GM10266 (cell line): ENCODE measurements around the gene PKIG.
"Not testable (repeated sequence)": the region's sequence is repeated elsewhere in the genome, so short reads cannot be mapped to it uniquely, and the experiment has no call there.

Experiments used
- DNase-seq: peaks from one replicate; pipeline ENCODE4 v3.0.0; 2012; ENCODE audit errors: extremely low spot score
- TF ChIP-seq, protein P1 (sequence below): IDR thresholded peaks from 2 replicates; pipeline ENCODE4 v1.5.1; 2012; ENCODE audit warnings: mild to moderate bottlenecking, low read depth; ENCODE audit not compliant: control insufficient read depth, insufficient read depth; ENCODE audit errors: missing control alignments

Gene PKIG

DNA sequence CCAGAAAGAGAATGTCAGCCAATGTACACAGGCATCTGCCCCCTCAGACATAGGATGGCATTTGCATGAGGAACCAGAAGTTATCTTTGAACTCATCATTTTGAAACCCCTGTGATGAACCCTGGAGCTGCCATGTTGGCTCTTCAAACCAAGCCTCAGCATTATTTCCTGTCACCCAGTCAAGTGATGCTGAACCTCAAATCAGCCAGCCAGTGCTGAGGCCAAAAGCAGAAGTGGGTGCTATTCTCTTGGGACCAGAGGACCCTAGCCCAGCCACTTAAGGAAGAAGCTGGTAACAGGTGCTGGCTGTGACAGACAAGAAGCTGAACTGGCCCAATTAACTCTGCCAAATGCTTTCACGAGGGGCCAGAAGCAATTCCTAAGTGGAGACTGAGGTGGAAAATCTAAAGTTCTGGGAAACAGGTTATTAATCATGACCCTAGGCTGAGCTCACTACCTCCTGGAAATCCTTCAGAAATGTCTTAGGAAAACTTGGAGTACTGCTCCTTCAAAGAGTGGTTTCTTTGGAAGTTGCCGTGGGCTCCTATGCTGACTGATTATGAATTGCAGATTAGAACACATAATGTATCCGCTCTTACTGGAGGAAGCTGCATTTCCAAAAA, 4.0 kb downstream of the PKIG start:
- DNase-seq, result peak; percentile 39

DNA sequence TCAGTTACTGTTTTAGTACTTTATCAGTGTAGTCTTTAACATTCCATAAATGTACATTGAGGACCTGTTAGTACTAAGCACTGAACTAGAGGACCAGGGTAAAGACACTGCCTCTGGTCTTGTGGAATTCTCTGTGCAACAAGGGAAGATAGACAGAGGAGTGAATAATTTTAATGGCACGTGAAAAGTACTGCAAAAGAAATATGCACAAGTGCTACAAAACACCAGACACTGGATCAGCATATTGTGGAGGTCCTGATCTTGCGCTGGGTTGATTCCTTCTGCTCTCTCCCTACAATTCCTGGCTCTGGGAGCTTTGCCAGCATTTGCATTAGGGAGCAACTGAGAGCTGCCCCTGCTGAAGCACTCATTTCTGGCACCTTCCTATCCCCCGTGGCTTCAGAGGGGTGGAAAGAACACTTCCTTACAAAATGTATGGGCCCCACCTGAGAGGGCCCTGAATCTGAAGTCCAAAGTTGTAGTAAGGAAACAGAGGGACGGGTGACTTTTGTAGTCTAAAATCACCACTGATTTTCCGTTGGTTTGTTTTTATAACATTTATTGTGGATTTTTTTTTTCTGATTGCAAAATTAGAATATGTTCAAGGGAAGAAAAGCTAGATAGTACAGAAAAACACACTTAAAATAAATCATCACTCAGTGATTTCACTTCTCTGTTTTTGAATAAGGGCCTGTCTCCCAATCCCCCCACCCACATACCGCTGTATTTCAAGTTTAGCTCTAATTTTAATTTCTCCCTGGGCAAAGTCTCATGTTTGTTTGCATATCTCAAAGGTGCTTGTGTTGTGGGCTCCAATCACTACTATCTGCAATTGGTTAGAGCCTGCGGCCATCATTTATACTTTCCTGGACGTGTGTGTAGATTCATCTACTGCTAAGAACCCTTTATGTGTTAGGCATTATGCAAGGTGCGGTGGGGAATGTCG, 4.9 kb downstream of the PKIG start:
- no peak for DNase-seq
- TF ChIP-seq, protein P1, sequence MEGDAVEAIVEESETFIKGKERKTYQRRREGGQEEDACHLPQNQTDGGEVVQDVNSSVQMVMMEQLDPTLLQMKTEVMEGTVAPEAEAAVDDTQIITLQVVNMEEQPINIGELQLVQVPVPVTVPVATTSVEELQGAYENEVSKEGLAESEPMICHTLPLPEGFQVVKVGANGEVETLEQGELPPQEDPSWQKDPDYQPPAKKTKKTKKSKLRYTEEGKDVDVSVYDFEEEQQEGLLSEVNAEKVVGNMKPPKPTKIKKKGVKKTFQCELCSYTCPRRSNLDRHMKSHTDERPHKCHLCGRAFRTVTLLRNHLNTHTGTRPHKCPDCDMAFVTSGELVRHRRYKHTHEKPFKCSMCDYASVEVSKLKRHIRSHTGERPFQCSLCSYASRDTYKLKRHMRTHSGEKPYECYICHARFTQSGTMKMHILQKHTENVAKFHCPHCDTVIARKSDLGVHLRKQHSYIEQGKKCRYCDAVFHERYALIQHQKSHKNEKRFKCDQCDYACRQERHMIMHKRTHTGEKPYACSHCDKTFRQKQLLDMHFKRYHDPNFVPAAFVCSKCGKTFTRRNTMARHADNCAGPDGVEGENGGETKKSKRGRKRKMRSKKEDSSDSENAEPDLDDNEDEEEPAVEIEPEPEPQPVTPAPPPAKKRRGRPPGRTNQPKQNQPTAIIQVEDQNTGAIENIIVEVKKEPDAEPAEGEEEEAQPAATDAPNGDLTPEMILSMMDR, result no peak

More for the DNA sequence above, 4.0 kb downstream of the PKIG start:
- TF ChIP-seq, protein P1, result no peak

GRCh38 chr20:44588321-44588720, 5.9 kb downstream of the PKIG start:
- DNase-seq, result not testable (repeated sequence)

GRCh38 chr20:44589537-44589936, 7.2 kb downstream of the PKIG start:
- TF ChIP-seq, protein P1, result no peak
- no peak for DNase-seq

DNA sequence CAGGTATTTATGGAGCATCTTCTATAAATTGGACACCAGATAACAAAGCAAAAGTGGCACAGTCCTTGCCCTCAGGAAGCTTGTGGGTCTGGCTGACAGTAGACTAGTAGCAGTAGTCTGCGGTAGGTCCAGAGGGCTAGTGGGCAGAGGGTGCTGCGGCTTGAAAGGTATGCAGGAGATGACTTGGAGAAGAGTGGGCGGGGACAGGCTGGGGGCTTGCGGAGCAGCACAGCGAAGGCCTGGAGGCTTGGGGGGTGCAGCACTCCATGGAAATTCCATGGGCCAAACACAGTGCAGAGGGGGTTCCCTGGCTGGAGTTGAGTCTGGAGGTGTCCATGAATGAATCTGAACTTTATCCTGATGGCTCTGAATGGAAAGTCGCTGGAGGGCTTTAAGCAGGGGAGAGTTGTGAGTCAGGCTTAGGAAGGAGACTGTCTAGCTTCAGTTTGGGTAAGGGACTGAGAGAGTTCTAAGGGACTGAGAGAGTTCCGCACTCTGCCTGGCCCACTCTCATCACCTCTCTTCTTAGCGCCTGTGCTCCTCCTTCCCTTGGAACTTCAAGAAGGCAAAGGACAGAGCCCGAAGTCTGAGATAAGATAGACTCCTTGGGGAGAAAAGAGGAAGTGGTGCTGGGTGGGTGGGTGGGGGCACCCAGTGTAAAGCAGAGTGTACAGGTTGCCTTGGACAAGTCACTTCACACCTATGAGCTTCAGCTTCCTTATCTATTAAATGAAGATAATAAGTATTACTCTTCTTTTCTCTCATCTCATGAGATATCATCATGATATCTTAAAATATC, 8.8 kb downstream of the PKIG start:
- no peak for DNase-seq
- TF ChIP-seq, protein P1, result no peak

- TF ChIP-seq, protein P1, result no peak
Observed at GRCh38 chr20:44592366-44592765, 10.0 kb downstream of the PKIG start.

DNA sequence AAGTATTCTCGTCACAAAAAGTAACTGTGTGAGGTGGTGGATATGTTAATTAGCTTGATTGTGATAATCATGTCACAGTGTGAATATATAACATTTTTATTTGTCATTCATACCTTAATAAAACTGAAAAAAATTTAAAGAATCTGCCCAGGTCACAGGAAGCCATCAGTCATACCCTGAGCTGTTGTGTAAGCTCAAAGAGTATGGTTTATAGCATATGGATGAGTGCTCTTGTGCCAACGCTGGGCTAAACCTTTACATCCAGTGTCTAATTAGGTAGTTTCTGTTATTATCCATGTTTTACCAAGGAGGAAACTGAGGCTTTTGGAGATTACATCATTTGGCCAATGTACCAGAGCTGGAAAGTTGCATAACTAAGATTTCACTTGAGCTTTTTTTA, 11.4 kb downstream of the PKIG start:
- DNase-seq, result no peak
- TF ChIP-seq, protein P1, result no peak

More at GRCh38 chr20:44592366-44592765, 10.0 kb downstream of the PKIG start:
- no peak for DNase-seq
